Activated CD4-positive, alpha-beta T cell treated with anti-CD3 and anti-CD28 coated beads for 24 hours (primary cell): ENCODE data around the gene ERP44.
A peak's percentile ranks its signal among the peaks of the same experiment; 100 is the strongest.
"Not testable (repeated sequence)": the region's sequence is repeated elsewhere in the genome, so short reads cannot be mapped to it uniquely, and the experiment has no call there.

ENCODE experiments used
- DNase-seq, 2 donors: peaks; one replicate each; pipeline ENCODE4 v3.0.0-alpha.2; 2020; ENCODE audit warnings: low read depth in 2 of 2

ERP44 gene

GRCh38 chr9:100012279-100012678, 86.5 kb downstream of the ERP44 start:
- no peak for DNase-seq

DNA sequence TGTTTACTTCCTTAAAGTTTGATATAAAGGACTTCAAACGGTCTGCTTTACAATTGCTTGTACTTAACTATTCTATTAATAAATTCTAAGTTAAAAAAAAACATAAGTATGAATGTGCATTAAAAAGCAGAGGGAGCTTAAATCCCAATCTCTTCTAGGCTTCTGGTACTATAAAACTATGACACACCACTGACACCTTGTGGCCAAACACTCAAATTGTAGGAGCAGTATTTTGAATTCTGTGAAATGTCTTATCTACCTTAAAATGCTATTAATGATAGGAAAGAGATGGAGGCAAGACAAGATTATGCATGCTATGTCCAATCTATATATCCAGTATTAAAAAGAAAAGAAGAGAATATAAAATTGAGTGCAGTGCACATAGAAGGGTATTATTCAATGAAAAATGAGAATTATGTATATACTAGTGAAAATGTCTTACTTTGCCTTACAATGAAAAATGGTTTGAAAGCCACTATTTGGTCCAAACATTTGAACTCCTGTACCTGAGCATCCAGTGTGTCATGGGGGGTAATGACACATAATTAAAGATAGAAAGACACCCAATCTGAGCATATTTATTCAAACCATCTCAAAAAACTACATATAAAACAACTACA, 87.6 kb downstream of the ERP44 start:
- peak; percentile 4 to 14 for DNase-seq

DNA sequence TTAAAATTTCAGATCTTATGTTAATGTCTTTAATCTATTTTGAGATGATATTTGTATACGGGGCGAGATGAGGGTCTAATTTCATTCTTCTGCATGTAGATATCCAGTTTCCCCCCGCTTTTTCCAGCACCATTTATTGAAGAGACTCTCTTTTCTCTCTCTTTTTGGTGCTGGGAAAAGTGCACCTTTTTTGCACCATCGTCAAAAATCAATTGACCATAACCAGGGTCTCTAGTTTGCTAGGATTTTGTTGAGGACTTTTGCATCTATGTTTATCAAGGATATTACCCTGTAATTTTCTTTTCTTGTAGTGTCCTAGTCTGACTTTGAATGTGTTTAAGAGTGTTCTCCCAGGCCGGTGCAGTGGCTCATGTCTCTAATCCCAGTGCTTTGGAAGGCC, 99.0 kb downstream of the ERP44 start:
- no peak for DNase-seq

DNA sequence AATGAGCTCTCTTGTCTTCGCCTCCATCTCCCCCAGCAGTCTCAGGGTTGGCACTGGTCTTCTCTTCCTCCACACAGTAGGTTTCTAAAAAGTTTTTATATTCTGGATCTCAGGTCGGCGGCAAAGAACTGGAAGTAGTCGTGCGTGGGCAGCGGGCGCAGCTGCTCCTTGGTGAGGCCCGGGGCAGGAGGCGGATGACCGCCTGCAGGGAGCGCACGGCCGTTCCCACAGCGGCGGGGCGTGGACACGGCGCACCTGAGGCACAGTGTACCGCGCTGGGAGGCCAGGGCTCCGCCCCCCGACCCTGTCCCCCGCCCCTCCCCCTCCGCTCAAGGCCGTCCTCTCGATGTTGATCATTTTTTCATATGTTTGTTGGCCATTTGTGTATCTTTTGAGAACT, 99.9 kb downstream of the ERP44 start:
- DNase-seq: no peak

DNA sequence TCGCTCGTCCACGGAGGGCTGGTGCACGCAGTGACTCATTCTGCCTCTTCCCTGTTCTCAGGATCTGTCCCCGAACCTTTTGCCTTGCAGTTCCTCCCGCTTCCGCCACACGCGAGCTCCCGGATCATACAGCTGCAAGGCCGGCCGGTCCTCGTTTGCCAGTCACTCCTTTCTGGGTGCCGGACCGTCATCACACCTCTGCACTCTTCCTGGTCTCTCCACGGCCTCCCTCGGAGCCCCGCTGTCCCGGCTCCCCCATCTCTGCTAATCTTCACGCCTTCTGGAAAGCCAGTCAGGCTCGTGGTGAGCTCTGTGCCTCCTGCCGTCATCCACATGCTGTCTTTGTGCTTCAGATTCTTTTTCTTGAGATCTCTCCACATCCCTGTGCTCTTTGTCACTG, 100.5 kb downstream of the ERP44 start:
- DNase-seq: no peak

- DNase-seq: not testable (repeated sequence)
Observed at GRCh38 chr9:99990508-99990907, 108.3 kb downstream of the ERP44 start.

GRCh38 chr9:99986642-99987041, 112.2 kb downstream of the ERP44 start:
- DNase-seq: no peak

DNA sequence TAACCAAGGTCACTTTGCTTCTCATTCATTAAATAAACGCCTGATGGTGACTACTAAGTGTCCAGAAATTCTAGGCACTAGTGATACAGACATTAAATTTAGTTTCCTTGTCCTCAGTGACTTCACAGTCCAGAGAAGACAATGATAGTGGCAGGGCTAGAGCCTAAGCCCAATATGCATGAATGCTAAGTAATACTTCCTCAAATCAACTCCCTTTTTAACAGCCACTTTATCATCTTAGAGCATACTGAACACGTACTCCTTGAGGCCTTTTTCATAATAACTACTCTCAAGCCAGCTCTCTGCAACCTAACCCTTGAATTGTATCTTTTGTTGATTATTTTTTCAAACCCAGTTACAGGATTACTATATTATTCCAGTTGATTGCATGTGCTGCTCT, 118.2 kb downstream of the ERP44 start:
- no peak for DNase-seq

DNA sequence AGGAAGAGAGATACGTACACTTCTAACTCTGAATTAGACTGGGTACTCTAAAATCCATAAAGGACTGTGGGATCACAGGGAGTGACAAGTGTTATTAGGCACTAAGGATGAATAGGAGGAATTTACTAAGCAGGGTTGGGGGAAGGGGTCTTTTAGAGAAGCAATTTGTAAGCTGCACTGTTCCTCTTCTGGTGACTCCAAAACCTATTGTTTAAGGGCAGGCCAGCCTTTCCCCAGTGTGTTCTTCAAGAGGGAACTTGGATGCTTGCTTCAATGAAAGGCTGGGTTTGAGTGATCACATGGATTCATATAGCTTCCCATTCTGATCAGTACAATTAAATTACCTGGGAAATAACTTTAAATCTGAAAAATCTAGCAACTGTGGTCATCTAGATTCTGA, 120.6 kb downstream of the ERP44 start:
- no peak for DNase-seq

DNA sequence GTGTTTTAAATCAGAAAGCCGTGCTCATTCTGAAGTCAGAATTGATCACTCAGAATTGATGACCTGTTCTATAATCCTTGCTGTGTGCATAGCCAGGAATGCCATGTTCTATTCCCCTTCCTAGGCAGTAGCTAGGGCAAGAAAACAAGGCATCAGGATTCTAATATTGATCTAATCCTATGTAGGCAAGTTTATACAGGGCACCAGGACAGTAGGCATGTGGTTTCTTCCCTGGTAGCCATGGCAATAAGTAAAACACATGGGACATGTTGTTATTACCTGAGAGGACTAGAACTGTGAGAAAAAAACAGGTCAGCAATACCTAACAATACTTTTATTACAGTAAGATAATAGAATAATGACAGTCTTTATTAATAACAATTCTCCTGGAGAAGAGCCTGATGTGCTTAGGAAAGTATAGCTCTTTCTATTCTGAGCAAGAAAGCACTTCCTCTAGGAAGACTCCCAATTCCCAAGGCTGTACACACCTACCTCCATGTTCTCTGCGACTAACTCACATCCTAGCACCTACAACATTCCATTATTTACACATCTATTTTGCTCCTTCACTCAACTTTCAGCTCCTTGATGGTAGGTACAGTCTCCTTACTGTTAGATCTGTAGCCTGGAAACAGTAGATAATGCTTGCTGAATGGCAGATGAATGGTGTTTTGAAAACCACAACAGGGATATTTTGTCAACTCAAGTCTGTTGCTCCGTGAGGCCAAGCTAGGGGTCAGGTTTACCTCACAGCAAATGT, 121.6 kb downstream of the ERP44 start:
- DNase-seq: no peak

DNA sequence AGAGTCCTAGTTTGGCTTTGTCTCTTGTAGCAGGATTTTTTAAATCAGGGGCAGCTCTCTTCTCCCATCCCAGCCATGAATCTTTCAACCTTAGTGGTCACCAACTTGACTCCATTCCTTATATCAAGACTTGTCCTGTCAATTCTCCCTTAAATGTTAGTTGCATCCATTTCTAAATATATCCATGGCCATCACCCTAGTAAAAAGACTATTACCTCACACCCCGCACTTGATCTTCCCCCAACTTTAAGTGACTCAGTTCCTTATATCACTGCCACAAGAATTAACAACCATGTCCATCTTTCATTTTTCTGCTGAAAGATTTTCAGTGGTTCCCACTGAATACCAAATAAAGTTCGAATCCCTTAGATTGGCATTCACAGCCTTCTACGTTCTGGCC, 125.3 kb downstream of the ERP44 start:
- no peak for DNase-seq

DNA sequence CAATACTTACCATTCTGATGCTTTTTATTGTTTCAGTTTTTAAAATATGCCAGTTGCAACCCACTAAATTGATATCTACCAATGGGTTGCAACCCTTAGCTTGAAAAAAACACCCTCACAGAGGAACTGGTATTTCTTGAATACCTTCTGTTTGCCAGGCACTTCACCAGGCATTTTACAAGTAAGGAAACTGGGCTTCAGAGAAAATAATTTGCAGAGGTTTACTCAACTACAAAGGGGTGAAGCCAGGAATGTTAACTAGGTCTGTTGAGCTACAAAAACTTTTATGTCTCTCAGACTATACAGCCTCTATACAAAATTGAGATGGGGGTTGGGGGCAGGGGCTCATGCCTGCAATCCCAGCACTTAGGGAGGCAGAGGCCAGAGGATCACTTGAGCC, 127.4 kb downstream of the ERP44 start:
- DNase-seq: no peak

DNA sequence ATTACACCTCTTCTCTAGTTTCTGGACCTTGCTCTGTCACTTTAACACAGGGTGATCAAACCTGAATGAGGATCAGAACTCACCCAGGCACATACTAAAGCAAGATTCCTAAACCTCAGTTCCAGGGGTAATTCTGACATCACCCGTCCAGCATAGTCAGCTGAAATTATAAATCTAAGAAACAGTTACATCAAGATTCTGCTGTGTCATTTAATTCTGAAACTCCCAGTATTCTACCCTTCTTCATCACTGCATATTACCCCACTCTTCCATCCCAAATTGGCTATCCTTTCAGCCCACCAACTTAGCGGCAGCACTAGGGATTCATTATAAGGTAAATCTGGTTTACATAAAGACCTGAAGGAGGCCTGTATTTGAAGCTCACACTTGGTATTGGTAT, 128.3 kb downstream of the ERP44 start:
- no peak for DNase-seq

GRCh38 chr9:99967457-99967856, 131.3 kb downstream of the ERP44 start:
- DNase-seq: no peak

DNA sequence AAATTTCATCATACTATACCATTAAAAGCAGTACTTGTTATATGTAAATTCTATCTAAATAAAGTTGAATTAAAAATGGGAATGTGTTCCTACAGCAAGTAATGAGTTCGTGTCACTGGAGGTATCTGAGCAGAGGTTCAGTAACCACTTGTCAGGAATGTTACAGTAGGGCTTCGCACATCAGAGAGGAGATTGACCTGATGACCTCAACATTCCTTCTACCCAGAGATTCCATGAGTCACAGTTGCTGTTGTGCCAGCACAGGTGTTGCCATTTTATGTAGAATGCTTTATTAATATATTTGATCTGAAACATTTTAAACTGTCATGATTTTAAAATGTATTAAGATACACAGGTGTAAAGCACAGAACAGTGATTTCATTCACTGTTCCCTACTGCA, 132.1 kb downstream of the ERP44 start:
- no peak for DNase-seq

- DNase-seq: no peak
Observed at GRCh38 chr9:99966001-99966400, 132.8 kb downstream of the ERP44 start.

- no peak for DNase-seq
Observed at GRCh38 chr9:99964336-99964735, 134.5 kb downstream of the ERP44 start.

DNA sequence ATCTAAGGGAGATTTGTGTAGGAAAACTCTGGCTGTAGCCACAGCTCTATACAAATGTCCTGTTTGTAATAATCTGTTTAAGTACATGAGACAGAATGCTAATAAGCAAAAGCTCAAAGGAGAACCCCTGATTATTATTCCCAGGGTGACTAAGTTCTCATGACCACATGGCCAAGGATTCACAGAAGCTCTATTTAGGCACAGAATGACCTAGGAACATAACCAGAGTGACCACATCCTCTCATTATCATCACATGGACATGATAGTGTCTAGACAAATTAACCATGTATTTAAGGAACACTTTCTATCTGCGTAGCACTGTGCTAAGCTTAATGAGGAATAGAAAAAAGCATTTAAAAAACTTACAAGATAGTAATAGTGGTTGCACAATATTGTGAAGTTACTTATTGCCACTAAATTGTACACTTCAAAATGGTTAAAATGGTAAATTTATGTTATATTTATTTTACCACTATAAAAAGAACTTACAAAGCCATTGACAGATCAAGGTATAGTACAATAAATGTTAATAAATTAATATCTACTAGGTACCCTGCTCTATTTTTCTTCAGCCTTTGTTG, 136.0 kb downstream of the ERP44 start:
- no peak for DNase-seq

- no peak for DNase-seq
Observed at GRCh38 chr9:99955606-99956005, 143.2 kb downstream of the ERP44 start.

- DNase-seq: no peak
Observed at GRCh38 chr9:99954819-99955218, 144.0 kb downstream of the ERP44 start.

GRCh38 chr9:99953861-99954507, 144.8 kb downstream of the ERP44 start:
- DNase-seq: no peak

DNA sequence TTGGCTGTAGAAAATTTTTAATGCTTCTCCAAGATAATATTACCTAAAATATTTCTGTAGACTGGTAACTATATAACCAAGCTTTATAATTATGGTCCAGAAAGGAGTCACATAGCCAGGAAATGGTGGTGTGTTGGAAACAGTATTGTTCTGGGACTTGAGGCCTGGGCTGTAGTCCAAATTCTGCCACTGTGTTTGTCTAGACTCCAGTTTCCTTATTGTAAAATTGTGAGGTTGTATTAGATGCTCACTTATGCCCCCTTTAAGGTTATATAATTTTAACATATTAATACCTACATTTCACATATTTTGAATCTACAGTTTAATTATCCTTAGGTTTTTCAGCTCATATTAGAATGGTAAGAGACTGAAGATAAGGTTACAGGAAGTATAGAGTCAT, 149.9 kb downstream of the ERP44 start:
- DNase-seq: no peak

DNA sequence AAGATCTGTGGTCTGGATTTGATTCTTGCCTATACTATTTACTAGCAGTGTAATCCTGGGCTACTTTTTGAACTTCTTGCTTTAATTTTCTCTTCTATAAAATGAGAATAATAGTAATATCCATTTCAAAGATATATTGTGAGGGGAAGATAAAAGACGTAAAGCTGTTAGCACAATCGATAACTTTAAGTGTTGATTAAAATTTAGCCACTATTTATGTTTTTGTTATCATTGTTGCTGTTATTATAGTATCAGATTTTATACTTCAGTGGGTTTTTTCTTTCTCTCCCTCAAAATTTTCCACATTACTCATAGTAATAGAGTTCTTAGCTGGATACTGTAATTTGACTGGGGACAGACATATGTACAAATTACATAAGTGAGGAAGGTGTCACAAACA, 150.3 kb downstream of the ERP44 start:
- no peak for DNase-seq
